ENCODE measurements around the gene TEAD4. TPM values are rescaled to one million over a fixed set of nuclear protein-coding genes. Genes with fewer than 3 reads are reported as not detected.
A peak's percentile ranks its signal among the peaks of the same experiment; 100 is the strongest.

Gene TEAD4
- total RNA-seq, 1 donor from 2014 or later, result 37.4 TPM

DNA sequence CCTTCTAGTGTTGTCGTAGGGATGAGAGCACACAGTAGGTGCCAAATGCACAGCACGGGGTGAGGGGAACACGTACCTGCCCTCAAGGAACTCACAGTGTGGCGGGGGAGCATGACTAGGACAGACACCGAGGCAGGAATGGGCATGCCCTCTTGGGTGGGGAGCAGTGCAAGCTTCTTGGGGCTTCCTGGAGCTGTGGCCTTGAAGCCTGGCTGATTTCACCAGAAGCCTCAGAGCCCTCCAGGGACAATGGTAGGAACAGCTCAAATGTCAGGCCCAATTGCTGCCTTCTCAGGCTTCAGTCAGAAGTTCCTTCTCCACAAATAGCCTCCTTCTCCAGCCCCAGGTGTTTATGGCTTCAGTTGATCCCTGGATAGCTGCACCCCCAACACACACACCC, 43.4 kb downstream of the TEAD4 start:
- DNase-seq, result peak; percentile 67

DNA sequence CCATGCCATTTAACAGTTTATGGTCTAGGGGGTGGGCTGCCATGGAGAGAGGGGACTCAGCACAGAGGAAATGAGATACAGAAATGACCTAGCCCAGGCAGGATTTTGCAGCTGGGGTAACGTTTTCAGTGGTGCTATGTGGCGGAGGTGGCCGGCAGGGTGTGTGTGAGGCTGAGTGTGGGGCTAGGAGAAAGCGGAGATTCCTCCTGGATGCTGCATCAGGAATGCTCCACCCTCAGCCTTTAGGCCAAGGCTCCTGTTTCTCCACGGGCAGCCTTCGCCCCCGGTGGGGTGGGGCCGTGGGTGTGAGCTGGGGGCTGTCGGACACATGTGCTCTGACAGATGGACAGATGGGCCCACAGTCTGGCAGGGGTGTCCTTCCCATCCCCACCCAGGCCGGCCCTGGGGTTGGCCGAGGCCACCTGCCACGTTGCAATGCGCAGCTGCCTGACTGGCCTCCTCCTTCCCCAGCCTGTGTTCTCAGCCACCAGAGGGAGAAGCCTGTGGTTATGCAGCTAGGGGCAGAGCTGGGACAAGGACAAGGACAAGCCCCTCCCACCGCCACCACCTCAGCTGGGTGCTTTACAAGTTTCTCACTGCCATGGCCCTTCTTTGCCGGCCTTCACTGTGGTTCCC, 44.3 kb downstream of the TEAD4 start:
- DNase-seq, result peak; percentile 91

DNA sequence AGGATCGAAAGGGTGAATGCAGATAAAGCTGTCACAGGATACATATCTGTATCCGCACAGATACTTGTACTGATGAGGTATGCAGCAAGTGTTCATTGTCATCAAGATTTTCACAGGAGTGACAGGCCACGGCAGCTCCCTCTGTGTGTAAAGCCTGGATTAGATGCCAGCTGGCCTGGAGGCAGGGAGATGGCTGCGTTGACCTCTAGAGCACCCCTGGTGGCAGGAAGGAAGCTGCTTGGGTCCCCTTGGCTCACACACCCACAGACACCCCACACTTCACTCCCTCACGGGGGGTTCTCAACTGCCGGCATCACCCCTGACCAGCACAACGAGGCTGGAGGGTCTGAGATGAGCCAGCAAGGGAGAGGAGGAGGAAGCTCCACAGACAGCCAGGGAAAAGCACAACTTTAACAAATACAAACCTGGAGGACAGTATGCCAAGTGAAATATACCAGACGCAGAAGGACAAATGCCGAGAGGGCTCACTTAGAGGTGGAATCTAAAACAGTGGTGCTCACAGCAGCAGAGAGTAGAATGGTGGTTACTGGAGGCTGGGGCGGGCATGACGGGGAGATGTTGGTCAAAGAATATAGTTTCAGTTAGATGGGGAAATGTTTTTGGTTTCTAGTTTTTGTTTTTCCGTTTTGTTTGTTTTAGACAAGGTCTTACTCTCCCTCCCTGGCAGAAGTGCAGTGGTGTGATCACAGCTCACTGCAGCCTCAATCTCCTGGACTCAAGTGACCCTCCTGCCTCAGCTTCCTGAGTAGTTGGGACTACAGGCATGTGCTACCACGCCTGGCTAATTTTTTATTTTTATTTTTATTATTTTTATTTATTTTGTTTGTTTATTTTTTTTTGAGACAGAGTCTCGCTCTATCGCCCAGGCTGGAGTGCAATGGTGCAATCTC, 45.7 kb downstream of the TEAD4 start:
- DNase-seq, result peak; percentile 81

DNA sequence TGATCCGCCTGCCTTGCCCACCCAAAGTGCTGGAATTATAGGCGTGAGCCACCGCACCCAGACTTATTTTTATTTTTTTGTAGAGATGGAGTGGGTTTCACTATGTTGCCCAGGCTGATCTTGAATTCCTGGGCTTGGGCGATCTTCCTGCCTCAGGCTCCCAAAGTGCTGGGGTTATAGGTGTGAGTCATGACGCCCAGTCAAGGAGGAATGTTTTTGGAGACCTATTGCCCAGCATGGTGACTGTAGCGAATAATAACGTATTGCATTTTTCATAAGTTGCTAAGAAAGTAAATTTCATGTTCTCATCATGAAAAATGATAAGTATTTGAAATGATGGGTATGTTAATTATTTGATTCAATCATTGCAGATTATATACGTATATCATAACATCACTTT, 46.5 kb downstream of the TEAD4 start:
- no peak for DNase-seq

DNA sequence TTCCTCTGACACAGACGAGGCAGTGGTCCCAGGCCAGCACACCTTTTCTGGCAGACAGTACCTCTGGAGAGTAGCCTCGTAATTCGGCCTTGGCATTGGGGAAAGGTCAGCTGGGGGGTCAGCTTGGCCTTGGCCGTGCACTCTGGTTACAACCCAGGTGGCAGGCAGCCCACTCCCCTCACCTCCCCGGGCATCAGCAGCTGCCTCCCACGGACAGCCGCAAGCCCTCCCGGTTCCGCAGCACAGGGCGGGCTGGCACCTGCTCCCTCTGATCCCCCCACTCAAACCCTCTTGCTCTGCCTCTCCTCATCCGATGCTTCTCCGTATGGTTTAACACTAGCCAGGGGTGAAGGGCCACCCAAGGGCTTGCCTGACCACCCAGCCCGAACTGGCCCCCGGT, 50.6 kb downstream of the TEAD4 start:
- DNase-seq, result no peak

DNA sequence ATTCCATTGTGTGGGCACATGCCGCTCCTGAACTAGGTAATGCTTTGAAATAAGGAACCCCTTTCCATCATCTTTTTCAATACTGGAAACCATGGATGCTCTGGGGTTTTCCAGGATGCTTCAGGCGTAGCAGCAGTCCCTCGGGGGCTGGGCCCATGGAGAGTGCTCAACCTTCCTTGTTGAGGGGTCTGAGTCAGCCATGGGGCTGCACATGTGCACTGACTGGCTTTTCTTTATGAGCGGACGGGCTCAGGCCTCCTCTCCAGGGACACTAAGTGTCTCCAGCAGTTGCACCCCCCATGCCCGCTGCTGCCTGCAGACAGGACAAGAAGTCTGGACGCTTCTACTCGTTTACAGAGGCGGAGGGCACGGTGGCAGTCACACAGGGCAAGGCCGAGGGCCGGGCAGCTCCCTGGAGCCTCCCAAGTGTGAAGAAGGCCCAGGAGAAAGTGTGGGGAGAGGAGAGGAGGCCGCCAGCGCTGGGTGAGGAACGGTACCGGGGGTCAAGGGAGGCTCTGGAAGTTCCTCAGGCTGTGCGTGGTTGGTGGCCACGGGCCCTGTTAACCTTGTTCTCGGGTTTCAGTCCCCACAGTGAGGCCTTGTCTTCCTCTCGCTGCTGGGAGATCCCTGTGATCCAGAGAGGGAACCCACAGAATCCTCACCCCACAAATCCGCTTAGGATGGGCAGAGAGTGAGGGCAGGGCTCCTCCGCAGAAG, 51.2 kb downstream of the TEAD4 start:
- no peak for DNase-seq

DNA sequence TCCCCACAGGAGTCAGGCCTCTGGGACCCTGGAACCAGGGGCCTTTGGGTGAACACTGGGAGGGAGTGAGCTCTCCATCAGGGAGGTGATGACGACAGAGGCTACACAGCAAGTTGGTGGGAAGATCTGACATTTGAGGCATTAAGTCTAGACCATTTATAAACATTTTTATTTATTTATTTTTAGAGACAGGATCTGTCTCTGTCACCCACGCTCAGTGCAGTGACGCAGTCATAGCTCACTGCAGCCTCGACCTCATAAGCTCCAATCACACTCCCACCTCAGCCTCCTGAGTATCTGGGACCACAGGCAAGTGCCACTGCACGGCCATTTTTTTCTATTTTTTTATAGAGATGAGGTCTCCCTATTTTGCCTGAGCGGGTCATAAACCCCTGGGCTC, 53.6 kb downstream of the TEAD4 start:
- no peak for DNase-seq

DNA sequence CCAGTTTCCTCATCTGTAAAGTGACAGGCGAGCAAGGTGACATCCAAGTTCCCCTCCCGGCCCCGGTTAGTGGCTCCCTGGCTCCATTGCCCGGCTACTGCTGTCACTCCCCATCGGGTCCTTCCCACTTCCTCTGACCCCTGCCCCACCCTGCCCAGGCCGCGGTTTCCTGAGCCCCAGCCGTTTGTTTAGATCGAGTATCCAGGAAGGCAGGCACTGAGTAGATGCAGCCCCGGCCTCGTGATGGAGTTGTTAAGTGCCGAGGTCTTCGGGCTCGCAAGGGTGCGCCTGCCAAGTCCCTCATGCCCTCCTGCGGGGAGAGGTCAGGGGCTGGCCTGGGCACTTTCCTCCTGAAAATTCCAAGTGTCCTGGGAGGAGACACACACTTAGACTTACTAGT, 55.4 kb downstream of the TEAD4 start:
- no peak for DNase-seq

DNA sequence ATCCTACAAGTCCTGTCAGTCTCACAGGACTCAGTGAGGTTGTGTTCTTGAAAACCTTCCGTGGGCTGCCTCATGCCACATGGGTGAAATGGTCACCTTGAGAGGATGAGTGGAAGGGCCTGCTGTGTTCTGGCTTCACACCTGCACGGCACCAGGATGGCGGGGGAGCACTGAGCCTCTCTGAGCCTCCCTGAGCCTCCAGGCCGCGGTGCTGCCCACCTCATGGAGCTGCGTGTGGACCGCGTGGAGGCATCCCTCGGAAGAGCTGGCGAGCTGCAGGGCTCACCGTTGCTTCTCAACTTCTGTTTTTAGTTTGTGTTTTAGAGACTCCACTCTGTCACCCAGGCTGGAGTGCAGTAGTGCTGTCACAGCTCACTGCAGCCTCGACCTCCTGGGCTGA, 56.2 kb downstream of the TEAD4 start:
- no peak for DNase-seq

DNA sequence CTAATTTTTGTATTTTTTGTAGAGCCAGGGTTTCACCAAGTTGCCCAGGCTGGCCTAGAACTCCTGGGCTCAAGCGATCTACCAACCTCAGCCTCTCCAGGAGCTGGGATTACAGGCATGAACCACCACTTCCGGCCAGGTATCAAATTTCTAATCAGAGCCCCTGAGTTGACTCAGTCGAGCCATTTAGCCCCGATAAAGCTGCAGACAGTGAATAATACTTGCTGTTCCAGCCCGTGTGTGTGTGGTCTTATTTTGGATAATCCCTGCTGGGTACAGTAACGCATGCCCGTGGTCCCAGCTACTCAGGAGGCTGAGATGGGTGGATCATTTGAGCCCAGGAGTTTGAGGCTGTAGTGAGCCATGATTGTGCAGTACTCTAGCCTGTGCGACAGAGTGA, 57.0 kb downstream of the TEAD4 start:
- no peak for DNase-seq

DNA sequence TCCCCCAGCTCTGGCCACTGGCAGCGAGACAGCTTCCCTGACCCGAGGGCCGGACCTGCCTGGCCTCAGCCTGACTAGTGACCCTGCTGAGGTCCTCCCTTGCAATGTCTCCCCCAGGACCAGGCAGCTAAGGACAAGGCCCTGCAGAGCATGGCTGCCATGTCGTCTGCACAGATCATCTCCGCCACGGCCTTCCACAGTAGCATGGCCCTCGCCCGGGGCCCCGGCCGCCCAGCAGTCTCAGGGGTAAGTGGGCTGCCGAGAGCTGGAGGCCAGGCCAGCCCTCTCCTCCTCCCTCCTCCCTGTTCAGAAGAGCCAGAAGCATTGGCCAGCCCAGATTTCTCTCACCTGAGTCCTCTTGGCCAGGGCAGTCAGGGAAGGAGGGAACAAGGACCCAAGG, 58.1 kb downstream of the TEAD4 start:
- no peak for DNase-seq

DNA sequence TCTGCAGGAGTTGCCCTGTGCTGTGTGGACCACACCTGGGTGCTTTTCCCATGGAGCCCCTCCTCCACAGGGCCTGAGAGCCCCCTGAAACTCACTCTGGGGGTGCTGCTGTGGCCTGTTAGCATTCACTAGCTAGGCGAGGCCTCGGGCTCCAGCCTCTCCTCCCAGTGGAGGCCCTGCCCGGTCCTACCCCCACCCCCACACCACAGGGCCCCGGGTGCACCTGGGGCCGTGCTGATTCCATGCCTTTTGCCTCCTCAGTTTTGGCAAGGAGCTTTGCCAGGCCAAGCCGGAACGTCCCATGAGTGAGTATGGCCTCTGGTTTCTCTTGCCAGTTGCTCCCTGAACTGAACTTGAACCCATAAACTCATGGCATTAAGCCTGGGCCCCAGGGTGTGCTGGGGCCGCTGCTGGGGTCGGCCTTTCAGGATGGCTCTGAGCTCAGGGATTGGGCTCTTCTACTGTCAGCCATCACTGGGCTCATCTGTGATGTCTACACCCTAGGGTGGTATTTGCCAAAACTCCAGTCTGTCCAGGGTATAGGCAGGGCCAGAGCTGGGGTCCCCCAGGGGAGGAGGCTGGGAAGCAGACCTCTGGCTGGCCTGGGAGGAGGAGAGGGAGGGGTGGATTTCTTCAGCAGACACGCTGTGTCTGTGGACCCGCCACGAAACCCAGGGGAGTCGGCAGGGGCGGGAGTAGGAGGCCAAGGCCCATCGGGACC, 59.2 kb downstream of the TEAD4 start:
- DNase-seq, result no peak

DNA sequence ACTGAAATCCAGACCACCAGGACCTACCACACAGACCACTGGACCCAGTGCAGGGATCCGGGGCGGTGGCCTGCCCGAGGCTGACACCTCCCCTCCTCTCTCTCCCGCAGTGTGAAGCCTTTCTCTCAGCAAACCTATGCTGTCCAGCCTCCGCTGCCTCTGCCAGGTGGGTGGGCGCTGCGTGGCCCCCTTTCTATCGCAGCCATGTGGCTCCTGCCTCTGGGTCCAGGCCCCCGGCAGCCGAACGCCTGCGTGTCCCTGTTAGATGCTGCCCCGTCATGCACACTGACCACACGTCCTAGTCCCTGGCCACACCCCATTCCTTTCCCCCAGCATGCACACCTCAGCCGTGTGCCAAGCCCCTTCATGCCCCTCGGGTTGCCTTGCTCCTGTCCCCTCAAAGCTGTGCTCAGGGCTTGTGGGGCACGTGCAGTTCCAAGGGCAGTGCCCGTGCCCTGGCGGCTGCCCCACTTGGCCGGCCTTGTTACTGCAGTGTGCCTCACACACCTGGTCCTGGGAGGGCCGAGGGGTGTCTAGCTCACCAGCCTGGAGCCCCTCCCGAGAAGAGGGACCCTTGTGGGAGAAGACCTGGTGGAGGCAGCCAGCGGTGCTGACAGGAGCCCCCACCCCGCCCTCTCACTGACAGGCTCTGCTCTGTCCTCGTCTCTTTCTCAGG, 59.9 kb downstream of the TEAD4 start:
- no peak for DNase-seq

DNA sequence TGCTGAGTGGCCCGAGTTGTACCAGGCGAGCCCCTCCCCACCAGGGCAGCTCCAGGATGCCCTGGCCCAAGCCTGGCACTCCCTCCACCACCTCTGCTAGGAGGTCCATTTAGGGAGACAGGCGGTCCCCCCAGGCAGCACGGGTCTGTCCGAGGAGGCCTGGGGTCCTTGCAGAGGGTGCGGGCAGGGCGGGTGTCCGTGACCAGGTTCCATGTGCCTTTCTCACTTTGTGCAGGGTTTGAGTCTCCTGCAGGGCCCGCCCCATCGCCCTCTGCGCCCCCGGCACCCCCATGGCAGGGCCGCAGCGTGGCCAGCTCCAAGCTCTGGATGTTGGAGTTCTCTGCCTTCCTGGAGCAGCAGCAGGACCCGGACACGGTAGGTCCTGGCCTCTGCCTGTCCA, 61.2 kb downstream of the TEAD4 start:
- no peak for DNase-seq

DNA sequence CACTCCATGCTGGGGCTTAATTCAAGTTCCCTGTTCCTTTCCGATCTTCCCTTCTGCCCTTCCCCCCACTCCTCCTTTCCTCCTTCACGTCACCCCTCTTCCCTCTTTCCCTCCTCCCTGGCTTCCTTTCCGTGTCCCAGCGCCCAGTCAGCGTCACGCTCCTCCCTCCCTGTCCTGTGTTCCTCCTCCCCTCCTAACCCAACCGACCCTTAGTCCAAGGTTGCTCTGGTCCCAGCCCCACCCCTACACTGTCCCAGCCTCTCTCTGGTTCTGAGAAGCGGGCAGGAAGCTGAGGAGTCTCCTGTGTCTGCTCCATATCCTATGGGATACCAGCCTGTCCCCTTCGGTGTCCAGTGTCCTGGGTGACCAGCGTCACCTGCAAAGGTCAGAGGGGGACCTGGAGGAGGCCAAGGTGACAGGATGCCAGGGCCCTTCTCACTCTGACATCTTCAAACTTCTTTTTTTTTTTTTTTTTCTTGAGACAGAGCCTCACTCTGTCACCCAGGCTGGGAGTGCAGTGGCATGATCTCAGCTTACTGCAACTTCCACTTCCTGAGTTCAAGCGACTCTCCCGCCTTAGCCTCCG, 61.7 kb downstream of the TEAD4 start:
- DNase-seq, result no peak

DNA sequence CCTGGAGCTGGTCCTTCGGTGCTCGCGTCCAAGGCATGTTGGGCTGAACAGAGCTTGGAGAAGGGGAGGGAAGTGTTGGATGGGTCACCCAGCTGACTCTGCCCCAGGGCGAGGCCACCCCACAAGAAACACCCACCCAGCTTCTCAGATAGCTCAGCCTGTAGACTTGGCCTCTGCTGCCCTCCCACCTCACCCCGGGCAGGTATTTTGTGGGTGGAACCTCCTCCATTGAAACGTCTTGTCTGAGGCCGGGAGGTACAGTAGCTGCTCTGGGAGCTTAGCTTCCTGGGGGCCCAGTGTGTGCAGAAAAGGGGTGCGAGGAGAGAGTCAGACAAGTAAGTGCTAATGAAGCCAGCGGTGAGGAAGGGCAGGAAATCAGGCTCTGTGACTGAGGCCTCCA, 63.2 kb downstream of the TEAD4 start:
- no peak for DNase-seq

DNA sequence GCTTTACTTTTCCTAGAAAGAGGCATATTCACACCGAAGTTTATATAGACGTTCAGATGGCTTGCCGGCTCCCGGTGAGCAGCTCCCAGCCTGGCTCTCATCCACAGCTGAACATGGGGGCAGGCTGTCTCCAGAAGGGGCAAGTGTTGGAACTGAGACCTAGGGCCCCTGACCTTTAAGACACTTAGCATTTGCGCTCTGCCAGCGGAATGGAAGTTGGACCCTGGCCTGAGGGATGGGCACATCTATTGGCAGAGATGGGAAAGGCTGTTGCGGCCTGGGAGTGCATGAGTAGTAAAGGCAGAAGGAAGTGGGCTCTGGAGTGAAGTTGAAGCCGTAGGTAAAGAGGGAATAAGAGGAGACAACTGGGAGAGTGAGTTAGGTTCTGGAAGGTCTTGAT, 63.8 kb downstream of the TEAD4 start:
- DNase-seq, result no peak

DNA sequence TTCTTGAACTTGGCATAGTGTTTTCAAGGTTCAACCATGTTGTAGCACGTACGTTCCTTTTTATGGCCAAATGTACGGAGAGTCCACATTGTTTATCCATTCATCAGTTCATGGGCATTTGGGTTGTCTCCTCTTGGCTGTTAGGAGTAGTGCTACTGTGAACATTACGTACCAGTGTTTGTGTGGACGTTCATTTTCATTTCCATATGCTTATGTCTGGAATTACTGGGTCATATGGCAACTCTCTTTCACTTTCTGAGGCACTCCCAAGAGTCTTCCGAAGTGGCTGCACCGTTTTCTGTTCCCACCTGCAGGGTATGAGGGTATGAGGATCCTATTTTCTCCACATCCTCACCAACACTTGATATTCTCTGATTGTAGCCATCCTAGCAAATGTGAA, 68.9 kb downstream of the TEAD4 start:
- DNase-seq, result no peak

DNA sequence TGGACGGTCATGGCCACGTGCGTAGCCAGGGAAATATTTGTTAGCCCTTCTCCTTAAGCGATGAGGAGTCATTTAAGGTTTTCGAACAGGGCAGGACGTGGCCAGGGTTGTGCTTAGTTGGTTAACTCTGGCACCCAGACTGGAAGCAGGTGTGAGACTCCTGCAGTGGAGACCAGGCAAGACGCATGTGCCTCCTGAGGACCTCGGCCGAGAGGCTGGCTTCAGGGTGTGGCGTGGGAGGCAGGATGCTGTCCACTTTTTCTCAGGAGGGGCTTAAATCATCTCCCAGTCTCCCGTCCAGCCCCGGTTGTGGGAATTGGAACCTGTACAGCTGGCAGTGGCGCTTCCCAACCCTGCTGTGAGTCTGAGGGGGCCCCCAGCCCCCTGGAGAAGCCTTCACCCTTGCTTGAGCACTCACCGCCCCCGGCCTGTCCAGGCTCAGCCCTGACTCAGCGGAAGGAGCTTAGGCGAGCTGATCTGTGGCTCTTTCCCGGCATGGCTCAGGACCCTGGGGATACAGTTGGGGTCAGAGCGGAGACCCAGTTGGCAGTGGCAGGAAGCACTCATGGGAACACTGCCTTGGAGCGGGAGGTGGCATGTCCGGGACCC, 71.7 kb downstream of the TEAD4 start:
- DNase-seq, result peak; percentile 36

DNA sequence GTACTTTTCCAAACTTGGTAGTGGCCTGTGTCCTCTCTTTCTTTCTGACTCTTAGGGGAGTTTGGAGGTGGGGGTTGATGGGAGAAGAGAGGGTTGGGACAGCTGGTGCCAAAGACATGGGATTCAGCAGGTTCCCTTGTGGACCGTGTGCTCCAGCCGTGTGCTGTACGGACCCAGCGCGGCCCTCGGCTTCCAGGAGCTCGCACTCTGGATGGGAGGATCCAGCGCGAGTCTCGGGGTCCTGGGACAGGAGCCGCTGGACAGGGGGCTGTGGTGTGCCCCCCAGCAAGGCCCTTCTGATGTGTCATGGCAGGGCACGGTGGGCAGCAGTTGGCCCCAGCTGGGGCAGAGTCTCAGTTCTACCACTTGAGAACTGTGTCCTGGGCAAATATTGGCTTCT, 73.0 kb downstream of the TEAD4 start:
- no peak for DNase-seq

Measured in tongue (tissue), 2 donors.